Measurements from ENCODE around the gene CRTAP. TPM values are rescaled to one million over a fixed set of nuclear protein-coding genes. Genes with fewer than 3 reads are reported as not detected.
"Not testable (repeated sequence)": the region's sequence is repeated elsewhere in the genome, so short reads cannot be mapped to it uniquely, and the experiment has no call there.

CRTAP gene
- polyA plus RNA-seq, 10 donors: 152 to 235 (median 192) TPM

GRCh38 chr3:33137691-33138090 lies 23.9 kb downstream of the CRTAP start:
- no peak for DNase-seq

DNA sequence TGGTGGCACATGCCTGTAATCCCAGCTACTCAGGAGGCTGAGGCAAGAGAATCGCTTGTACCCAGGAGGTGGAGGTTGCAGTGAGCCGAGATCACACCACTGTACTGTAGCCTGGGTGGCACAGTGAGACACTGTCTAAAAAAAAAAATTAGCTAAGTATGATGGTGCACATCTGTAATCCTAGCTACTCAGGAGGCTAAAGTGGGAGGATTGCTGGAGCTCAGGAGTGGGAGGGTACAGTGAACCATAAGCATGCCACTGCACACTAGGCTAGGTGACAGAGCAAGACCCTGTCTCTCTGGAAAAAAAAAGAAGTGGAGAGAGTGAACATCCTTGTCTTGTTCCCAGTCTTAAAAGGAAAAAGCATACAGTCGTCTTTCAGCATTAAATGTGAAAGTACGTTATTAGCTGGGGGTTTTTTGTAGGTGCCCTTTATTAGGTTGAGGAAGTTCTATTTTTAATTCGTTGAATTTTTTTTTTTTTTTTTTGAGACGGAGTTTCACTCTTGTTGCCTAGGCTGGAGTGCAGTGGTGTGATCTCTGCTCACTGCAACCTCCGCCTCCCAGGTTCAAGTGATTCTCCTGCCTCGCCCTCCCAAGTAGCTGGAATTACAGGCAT lies 25.3 kb downstream of the CRTAP start:
- not testable (repeated sequence) for DNase-seq

GRCh38 chr3:33139996-33140395 lies 26.2 kb downstream of the CRTAP start:
- DNase-seq: no peak

- no peak for DNase-seq
Observed at GRCh38 chr3:33141006-33141405, 27.2 kb downstream of the CRTAP start.

GRCh38 chr3:33144433-33144832 lies 30.6 kb downstream of the CRTAP start:
- no peak for DNase-seq

GRCh38 chr3:33145221-33145900 lies 31.5 kb downstream of the CRTAP start:
- no peak for DNase-seq

- DNase-seq: no peak
Observed at GRCh38 chr3:33145901-33146580, 32.2 kb downstream of the CRTAP start.

- DNase-seq: peak; percentile 61 to 71 (median 62)
Observed at GRCh38 chr3:33146791-33147445, 33.1 kb downstream of the CRTAP start.

DNA sequence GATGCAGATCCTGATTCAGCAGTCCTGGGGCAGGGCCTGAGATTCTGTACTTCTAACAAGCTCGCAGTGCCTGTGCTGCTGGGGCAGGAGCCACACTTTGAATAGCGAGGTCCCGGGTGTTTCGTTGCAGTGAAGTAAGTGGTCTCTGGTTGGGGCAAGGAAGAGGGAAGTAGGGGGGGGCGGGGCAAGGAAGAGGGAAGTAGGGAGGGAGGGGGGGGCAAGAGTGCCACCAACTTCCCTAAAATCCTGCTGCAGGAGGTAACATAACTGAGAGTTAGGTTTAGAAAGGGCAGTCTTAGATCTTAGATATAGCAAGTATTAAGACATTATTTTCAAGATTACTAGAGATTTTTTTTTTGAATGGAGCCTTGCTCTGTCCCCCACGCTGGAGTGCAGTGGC lies 35.5 kb downstream of the CRTAP start:
- DNase-seq: peak in 1 of 3 donors; percentile 30

DNA sequence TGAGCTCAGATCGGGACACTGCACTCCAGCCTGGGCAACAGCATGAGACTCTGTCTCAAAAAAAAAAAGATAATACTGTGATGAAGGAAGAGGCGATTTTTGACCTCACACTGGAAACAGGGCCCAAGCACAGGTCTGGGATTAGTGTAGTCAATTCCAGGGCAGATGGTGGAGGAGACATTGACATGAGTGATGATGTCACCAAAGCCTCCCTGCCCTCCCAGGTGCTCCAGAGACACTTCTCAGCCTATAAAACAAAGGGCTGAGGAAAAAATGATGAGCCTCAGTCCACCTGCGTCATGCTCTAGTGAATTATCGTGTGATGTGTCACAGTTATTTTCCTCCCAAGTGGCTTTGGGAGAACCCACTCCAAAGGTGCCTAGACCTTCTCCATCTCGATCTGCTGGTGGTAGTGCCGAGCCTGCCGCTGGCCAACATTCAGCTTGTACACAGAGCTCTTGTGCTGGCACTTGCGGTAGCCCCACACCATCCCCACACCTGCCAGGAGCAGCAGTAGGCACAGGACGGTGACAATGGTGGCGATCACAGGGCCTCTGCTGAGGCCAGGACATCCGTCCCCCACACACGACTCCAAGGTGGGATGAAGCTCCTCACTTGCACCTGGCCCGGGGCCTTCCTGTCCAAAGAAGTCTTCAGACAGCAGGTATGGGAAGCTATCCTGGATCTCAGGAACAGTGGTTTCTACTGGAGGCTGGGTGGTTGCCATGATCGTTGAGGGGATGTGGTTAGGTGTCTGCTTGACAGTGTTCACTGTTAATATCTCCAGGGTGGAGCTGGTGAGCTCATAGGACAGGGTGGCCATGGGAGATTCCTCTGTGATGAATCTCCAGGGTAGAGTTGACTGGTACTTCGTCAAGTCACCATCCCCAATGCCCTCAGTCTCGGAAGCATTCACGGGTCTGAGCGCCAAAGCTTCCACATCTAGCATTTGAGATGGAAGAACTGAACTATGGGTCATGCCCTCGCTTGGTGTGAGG lies 38.8 kb downstream of the CRTAP start:
- no peak for DNase-seq

DNA sequence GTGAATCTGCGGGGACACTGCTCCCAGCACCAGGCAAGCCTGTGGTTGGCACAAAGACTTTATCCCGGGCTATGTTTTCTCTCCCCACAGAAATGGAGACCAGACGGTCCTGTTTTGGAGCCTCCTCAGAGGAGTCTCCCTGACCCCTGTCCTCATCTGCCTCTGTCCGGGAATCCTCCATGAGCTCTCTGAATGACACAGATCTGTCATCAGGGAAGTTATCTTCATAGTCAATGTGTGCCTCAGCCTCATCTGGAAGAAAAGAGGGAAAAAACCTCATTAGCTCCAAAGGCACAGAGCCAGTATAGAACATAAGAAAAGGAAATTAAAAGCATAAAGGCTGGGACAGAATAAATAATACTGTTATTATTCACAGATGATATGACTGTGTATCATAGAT lies 40.0 kb downstream of the CRTAP start:
- DNase-seq: no peak

DNA sequence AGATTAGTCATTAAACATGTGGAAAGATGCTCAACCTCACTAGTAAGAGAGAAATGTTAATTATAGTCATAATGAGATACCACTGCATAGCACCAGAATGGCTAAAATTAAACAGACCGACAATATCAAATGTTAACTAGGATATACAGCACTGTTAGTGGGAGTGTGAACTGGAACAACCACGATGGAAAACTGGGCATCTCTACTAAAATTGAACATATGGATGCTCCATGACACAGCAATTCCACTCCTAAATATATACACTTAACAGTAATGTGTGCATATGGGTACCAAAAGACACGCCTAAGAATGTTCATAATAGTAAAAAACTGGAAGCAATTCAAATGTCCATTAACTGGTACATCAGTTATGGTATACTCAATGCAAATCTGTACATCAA lies 41.5 kb downstream of the CRTAP start:
- DNase-seq: no peak

- no peak for DNase-seq
Observed at GRCh38 chr3:33159234-33159633, 45.4 kb downstream of the CRTAP start.

- no peak for DNase-seq
Observed at GRCh38 chr3:33159981-33160380, 46.2 kb downstream of the CRTAP start.

DNA sequence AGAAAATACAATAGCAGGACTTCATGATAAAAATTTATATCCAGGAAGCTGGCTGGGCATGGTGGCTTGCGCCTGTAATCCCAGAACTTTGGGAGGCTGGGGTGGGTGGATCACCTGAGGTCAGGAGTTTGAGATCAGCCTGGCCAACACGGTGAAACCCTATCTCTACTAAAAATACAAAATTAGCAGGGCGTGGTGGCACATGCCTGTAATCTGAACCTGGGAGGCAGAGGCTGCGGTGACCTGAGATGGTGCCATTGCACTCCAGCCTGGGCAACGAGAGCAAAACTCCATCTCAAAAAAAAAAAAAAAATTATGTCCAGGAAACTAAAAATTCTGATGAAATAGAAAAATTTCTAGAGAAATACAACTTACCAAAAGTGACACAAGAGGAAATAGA lies 48.8 kb downstream of the CRTAP start:
- DNase-seq: not testable (repeated sequence)

GRCh38 chr3:33165372-33165771 lies 51.6 kb downstream of the CRTAP start:
- DNase-seq: no peak

DNA sequence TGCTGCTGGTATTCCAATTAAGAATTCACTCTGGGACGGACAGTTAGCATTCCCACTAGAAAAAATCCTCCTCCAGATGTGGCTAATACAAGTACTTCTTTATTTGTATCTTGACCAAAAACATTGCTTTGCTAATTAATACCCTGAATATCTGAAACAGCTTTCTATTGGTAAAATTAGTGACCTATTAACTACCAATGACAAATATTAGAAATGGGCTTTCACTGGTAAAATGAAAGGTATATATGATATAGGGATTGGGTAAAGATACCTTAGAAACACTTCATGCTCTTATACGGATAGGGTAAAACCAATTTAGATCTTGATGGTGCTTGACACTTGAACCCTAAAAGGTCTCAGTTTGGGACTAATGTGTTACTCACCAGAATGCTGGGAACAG lies 52.3 kb downstream of the CRTAP start:
- no peak for DNase-seq

- DNase-seq: no peak
Observed at GRCh38 chr3:33167284-33167683, 53.5 kb downstream of the CRTAP start.

GRCh38 chr3:33167716-33168336 lies 54.0 kb downstream of the CRTAP start:
- DNase-seq: no peak

GRCh38 chr3:33170531-33170930 lies 56.7 kb downstream of the CRTAP start:
- DNase-seq: no peak

DNA sequence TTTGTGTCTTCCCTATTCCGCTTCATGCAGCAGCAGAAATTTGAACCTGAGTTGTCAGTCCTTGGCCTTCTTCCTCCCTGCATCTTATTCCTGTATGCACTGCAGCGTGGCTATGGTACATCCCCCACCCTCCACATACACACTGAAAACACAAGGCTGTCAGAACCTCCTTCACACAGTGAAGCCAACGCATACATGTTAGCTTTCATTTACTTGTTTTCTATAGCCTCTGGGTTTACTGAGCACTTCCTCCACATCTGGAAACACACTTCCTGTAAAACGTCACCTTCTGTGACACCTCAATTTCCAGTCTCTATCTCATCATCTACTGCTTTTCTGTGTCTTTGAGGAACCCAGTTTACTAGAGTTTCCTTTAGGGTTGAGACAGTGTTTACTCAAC lies 57.8 kb downstream of the CRTAP start:
- no peak for DNase-seq
